ENCODE data around the gene CUL9.

DNA sequence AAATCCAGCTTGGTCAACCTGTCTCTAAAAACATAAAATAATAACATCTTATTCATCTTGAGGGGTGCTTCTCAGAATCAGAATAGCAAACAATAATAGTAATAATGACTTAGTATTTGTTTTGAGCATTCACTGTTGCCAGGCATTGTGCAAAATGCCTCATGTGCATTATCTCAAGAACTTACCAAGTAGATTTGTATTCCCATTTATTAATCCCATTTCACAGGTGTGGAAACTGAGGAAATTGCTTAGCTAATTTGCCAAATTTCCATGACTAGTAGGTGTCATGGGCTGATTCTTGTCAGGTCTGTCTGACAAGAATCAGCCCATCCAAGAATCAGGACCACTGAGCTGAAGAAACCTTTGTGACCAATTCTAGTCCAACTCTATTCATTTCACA, 66.8 kb downstream of the CUL9 start:
- no peak for TF ChIP-seq POLR2AphosphoS5 (IDR thresholded peaks at IDR 0.05)
- TF ChIP-seq, protein P1, sequence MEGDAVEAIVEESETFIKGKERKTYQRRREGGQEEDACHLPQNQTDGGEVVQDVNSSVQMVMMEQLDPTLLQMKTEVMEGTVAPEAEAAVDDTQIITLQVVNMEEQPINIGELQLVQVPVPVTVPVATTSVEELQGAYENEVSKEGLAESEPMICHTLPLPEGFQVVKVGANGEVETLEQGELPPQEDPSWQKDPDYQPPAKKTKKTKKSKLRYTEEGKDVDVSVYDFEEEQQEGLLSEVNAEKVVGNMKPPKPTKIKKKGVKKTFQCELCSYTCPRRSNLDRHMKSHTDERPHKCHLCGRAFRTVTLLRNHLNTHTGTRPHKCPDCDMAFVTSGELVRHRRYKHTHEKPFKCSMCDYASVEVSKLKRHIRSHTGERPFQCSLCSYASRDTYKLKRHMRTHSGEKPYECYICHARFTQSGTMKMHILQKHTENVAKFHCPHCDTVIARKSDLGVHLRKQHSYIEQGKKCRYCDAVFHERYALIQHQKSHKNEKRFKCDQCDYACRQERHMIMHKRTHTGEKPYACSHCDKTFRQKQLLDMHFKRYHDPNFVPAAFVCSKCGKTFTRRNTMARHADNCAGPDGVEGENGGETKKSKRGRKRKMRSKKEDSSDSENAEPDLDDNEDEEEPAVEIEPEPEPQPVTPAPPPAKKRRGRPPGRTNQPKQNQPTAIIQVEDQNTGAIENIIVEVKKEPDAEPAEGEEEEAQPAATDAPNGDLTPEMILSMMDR (IDR thresholded peaks at IDR 0.05): no peak

All from prostate gland (tissue), 2 donors.